8988T (cell line): ENCODE results near the gene SGCA.
A peak's percentile ranks its signal among the peaks of the same experiment; 100 is the strongest.

Source experiments
- DNase-seq: peaks from one replicate; pipeline ENCODE4 v3.0.0; 2011

SGCA gene

GRCh38 chr17:50196036-50196435 lies 30.2 kb downstream of the SGCA start:
- no peak for DNase-seq

- DNase-seq = no peak
Observed at GRCh38 chr17:50196826-50197225, 31.0 kb downstream of the SGCA start.

GRCh38 chr17:50198026-50198669 lies 32.3 kb downstream of the SGCA start:
- peak; percentile 86 for DNase-seq

- no peak for DNase-seq
Observed at GRCh38 chr17:50199211-50199802, 33.5 kb downstream of the SGCA start.

- DNase-seq = peak; percentile 98
Observed at GRCh38 chr17:50199803-50200456, 34.1 kb downstream of the SGCA start.

DNA sequence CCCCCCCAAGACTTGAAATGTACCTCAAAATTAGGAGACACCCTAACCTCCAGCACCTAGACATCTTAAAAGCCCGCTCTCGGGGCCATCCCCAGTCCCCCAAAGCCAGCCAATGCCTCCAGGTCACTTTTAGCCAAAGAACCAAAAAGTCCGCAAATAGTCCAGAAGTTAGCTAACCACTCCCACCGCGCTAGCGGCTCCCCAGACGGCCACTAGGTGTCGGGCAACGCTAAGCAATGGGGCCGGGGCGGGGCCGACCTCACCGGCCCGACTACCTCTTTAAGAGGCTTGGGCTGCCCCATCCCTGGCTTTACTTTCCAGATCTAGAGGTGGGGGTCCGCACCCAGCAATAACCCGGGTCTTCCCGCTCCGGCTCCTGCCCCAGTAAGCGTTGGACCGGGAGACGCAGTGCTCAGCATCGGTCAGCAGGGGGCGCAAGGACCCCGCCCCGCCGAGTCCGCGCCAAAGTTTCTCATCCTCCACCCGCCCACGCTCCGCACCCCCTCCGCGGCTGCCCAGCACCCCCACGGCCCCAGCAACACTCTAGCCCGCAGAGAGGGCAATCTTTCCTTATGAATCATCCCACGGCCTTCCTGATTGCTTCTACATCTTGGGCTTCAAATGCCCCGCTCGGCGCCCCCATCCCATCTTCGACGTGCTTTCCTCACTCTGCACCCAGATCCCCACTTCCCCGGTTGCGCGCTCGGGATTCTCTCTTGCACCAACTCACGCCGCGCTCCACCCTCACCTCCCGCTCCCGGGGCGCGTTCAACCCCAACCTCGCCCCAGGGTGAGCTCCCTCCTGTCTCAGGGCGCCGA lies 34.9 kb downstream of the SGCA start:
- peak; percentile 96 for DNase-seq

DNA sequence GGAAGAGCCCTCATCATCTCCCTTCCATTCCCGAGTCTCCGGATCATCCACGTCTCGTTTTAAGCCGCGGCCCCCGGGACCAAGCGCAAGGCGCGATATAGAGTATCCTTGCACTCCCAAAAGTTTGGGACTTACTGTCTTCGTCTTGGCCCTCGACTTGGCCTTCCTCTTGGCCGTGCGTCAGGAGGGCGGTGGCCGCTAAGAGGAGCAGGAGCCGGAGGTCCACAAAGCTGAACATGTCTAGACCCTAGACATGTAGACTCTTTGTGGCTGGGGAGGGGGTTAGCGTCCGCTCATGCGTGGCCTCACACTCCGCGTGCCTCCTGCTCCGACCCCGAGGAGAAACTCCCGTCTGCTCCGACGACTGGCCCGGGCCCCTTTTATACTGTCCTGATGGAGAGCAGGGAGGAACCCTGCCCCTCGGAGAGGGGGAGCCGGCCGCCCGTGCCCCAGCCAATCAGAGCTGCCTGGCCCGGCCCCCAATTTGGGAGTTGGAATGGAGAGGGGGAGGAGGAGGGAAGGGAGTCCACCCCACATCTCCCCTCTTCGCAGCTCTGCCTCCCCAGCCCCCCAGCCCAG lies 35.6 kb downstream of the SGCA start, which contains the start of gene COL1A1:
TSS of gene COL1A1 (minus strand) at position 356 of the 579 bp plus-strand sequence. CDS start at position 238, 118 bp downstream.
- DNase-seq = no peak

GRCh38 chr17:50203086-50203485 lies 37.3 kb downstream of the SGCA start:
- no peak for DNase-seq

DNA sequence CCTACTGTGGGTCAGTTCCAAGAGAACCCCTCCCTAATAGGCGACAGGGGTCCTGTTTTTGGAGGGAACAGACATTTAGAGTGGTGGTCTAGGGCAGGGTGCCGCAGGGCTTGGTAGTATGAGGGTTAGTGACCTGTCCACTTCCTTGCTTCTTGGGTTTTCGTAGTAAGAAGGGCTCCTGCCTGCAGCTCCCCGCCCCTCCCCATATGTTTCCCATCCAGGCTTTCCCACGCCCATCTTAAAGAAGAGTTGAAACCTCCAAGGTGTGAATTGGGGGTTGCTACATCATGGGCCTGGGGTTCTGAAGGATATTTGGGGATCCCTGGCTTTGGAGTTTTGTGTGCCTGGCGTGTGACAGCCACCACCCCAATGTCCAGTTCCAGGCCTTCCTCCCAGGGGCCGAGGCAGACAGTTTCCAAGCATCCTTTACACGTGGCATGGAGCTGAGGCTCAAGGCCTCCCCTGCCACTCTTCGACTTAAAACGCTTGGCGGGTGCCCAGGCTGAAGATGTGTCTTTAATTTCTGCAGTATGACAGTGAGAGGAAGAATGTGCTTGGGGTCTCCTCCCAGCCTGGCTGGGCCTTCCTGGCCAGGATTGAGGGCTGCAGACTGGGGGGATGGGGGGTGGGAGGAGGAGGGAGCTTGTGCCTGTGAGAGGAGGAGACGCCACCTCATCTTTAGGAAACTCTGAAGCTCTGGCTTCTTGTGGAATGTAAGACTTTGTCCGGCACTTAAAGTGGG lies 38.0 kb downstream of the SGCA start:
- no peak for DNase-seq

DNA sequence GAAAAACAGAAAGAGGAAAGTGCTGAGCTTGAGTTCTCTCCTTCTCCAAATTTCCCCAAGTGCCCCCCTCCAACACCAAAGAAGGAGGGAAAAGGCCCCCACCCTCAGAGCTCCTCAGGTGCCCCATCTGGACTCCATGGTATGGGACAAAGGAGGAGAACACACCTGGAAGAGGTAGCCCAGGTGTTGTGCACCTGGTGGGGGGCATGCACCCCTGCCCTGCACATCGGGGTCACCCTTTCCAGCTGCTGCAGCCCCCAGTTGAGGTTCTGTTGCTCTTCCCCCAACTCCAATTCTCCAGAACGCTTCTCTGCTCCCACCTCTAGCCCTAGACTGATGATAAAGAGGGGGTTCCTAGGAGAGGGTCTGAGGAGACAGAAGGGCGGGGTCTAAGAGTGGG lies 38.6 kb downstream of the SGCA start:
- DNase-seq = no peak

DNA sequence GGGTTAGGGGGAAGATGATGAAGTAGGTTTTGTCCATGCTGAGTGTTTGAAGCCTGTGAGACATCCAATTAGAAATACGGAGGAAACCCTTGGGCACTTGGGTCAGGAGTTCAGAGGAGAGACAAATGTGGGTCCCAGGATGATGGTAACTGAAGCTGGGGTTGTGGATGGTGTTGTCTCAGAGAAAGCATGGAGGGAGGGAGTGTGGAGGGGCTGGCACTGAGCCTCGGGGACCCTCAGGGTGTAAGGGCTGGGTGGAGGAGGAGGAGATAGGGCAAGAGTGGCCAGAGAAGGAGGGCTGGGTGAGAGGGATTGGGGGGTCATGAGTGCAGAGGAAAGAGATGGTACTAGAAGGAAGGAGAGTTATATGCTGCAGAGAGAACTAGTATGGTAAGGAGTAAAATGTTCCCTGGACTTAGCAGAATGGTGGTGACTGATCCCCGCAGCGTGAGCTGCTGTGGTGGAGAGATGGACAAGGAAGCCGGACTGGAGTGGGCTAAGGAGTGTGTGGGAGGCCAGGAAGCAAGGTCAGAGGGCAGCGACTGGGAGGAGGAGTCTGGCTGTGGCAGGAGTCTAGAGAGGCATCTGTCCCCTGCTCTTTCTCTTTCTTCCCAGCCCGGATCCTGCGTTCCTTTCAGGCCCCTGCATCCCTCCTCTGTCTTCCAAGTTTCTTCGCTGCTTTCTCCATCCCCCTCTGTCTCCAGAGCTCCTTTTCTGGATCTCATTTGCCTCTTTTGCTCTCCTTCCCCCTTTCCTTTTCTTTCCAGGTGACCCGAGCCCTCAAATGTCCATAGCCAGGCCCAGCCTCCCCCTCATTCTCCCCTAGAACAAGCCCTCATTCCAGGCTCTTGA lies 39.5 kb downstream of the SGCA start:
- DNase-seq = no peak

- DNase-seq = no peak
Observed at GRCh38 chr17:50205963-50206505, 40.2 kb downstream of the SGCA start.

- no peak for DNase-seq
Observed at GRCh38 chr17:50206604-50207293, 40.9 kb downstream of the SGCA start.

DNA sequence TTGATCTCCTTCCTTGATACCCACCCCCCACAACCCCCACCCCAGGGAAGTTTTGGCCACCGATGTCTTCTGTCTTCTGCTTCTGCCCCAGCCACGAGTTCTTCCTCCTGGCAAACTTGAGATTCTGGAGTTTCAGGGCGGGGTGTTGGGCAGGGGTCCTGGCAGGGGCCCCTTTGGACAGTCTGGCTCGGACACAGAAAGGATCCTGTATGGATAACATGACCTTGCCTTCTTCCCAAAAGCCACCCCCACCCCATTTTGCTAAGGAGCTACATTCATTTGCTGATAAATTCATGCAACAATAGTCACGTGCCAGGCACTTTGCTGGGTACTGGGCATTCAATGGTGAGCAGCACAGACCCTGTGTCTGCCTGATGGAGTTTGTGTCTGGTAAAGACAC lies 41.5 kb downstream of the SGCA start:
- DNase-seq = no peak

GRCh38 chr17:50207792-50208567 lies 42.2 kb downstream of the SGCA start:
- DNase-seq = no peak

DNA sequence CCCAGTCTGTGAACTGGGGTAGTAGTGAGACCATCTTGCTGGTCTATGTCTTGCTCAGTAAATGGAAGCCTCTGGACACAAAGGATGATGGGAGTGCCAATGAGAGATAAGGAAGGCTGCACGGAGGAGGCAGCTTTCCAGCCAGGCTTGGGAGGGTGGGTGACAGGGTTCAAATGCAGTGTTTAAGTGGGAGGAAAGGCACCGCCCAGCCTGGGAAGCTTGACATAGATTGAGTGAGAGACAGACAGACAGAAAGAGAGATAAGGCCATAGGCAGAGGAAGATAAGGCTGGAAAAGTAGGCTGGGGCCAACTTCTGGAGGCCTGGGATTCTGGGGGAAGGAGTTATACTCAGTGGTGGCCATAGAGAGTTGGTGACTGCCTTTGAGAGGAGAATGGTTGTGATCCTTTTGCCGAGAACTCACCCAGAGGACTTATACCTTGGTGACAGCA lies 42.8 kb downstream of the SGCA start:
- no peak for DNase-seq

GRCh38 chr17:50209133-50209471 lies 43.3 kb downstream of the SGCA start:
- no peak for DNase-seq

DNA sequence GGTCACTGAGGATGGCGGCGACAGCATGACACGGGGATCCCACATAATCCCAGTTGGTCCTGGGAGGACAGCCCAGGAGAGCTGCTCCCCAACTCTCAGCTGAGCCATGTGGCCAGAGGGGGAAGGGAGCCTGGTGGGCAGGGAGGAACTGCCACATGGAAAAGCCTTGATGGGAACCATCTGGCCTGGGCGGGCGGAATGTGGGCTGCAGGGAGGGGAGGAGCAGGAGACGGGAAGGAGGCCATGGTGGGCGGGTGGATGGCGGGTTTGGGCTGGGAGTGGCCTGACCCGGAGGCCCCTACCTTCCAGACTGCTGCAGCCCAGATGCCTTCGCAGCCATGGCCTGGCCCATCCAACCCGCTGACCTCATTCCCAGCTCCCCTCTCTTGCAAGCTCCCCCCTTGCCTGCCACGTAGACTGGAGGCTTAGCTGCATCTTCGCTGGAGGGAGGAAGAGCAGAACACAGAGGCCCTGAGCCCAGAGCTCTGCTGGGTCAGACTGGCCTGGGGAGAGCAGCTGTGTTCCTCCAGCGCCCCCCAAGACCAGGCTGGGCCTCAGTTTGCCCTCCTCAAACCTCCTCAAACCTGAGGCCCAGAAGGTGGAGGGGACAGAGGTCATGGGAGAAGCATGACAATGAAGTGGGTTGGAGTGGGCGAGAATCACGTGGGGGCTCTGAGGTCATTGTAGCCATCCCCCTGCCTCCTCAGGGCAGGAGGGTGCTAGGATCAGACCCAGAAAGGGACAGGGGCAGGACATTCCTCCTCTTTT lies 43.9 kb downstream of the SGCA start:
- DNase-seq = no peak
